ENCODE measurements around the gene AMER1.
"Not testable (repeated sequence)": the region's sequence is repeated elsewhere in the genome, so short reads cannot be mapped to it uniquely, and the experiment has no call there.

Gene AMER1

GRCh38 chrX:64205441-64205734 lies at the start of gene AMER1:
TSS of gene AMER1 (minus strand) at chrX:64205708. CDS start at chrX:64193286, 12,422 bp downstream.
- DNase-seq: peak; percentile 49

DNA sequence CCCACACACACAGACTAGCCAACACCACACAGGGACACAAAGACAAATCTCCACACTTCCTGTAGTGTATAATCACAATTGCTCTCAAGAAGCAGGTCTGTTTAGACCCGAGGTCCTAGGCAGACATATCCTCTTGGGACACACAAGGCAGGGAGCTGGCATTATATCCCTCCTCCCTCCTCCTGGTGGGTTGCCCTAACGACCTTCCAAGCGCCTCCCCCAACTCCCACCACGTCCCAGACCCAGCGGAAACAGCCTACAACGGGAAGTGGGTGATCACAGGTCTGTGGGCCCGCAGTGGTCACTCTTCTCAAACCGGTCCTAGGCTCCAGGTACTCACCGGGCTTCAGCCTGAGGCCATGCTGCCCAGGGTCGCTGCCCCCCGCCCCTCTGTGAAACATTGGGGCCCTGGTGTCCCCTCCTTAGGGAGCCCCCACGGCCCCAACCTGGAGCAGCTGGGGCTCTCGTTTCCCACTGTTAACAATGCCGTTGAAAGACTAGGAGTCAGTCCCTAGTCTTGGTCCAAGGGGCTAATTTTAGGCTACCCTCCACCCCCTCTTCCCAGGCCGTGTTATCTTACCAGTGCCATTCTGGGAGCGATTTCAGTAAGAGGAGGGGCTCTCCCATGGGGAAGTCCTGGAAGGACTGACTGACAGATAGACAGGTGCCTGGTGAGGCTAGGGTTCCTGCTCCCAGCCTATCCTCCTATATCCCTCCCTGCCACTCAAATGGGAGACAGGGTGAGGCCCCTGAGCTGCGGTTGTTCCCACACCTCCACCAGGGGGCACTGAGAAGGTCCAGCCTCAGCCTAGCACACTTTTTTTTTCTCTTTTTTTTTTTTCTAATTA lies 24.8 kb upstream of the AMER1 start, which contains the start of gene ASB12:
ASB12 (minus strand) TSS at position 485 of the 848 bp plus-strand sequence. CDS start 4,957 bp downstream, outside the sequence.
- no peak for DNase-seq

DNA sequence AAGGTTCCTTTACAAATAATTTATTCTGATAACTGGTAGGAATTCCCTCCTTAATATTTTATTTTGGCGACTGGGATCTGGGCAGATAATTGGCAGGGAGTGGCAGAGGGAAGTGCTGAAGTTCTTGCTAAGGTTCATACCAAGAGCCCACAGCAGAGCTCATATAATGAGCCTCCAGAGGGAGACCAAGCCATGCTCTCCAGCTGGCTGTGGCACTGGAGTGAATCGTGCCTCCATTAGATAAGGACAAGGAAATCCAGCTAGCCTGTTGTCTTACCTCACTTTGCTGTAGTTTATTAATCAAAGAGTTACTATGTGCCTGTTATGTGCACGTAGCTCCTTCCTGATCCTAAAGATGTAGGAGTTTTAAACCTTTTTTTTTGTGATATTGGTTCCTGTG lies 23.6 kb upstream of the AMER1 start:
- DNase-seq: no peak

GRCh38 chrX:64218023-64218422 lies 12.5 kb upstream of the AMER1 start:
- no peak for DNase-seq

GRCh38 chrX:64213989-64214388 lies 8.5 kb upstream of the AMER1 start:
- not testable (repeated sequence) for DNase-seq

DNA sequence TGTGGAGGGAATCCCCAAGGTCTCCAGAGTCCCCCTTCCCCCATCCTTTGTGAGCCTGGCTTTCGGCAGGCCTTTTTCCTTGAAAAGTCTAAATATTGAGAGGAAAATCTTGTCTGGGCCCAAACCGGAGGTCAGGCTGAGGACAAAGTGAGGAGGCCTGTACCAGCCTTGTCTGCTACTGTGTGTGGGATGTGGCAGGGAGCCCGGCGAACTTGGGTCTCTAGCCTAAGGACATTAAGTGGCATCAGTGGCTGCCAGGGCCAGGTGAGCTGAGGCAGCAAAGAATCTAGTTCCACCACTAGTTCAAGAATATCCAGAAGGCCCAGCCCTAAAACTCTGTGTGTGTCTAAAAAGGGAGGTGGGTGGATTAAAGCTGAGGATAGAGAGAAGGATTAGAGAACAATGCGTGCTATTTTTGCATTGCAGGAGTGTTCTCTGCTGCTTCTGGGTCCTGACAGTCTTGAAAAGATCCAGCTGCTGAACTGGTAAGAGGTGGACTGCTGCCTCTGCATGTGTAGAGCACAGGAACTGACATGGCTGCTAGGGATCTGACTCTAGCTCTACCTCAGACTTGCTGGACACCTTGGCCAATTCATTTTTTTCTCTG lies 1.2 kb upstream of the AMER1 start:
- DNase-seq: no peak

DNA sequence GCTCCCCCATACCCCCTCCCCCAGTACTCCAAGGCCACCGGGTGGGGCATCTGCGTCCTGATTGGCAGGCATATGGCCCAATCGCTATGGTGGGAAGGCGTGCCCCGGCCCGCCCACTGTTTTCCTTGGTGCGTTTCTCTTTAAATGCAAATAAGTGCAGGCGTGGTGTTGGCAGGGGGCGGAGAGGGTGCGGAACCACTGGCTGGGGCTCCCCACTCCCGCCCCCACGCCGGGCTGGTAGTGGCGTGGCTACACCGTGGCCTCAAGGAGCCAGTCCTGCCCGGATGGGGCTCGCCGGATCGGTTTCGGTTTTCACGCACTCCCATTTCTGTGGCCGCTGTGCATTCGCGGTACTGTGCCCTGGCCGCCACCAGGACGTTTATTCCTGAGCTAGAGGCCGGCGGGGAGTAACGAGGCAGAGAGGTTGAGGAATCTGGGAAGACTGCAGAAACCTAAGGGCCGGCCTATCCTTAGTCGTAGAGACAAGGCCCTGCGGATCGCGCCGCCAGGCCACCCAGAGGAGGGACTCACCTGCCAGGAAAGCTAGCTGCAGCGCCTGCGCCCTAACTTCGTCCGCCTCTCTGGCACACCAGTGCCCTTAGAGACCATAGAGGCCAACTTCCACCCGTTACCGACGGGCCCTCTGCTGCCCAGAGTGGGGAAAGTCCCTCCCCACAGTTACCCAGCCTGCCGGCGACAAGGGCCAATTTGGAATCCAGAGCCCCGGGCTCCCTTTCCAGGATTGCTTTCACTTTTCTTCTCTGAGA lies 410 bp upstream of the AMER1 start:
- DNase-seq: peak; percentile 91

DNA sequence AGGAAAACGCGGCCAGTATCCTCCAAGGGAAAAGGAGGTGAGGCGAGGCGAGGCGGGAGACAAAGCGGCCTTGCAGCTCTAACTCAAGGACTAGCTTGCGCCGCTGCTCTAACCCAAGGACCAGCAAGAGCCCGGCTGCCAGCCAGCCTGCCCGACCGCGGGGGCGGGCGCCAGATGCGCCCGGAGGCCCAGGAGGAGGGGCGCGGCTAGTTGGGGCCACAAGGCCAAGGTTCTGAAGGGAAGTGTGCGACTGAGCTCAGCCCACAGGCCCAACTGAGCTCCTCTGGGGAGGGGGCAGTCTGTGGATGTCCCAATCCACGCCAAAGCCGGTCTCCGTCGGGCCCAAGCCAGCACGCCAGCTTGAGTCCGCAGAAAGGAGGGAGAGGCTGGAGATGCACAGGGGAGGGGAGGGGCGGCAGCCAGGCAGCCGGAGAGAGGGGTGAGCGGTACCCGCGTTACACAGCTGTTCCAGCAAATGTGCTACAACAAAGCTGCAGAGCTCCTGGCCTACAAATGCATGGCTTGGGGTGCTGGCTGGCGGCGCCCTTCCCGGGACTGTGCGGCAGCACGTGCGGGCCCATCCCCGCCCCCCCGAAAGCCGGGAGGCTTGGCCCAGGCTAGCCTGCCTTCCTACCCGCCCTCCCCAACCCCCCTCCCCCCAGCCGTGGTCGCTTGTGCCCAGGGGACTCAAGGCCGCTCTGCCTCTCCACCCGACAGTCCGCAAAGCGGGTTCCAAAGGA lies 637 bp downstream of the AMER1 start:
- DNase-seq: peak; percentile 1

GRCh38 chrX:64204252-64204651 lies 1.3 kb downstream of the AMER1 start:
- DNase-seq: no peak

DNA sequence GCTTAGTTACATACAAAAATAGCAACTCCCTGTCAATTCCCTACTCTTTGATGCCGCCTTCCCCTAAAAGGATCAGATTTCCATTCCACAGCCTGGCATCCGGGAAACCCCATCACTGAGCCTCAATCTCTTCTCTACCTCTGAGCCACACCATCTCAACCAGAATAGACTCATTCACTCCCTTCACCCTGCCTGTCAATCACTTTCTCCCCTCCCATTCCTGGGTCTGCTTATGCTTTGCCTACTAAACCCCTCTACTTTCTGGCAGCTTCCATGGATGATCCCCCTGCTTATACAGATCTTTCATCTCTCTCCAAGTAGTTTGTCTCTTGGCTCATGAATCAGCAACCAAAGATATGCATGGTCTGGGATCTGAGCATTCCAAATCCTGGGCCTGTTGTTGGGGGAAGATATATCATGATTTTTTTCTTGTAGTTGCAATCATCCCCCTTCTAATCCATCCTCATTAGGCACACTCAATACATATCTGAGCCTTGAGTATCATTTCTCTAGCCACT lies 2.6 kb downstream of the AMER1 start:
- no peak for DNase-seq

DNA sequence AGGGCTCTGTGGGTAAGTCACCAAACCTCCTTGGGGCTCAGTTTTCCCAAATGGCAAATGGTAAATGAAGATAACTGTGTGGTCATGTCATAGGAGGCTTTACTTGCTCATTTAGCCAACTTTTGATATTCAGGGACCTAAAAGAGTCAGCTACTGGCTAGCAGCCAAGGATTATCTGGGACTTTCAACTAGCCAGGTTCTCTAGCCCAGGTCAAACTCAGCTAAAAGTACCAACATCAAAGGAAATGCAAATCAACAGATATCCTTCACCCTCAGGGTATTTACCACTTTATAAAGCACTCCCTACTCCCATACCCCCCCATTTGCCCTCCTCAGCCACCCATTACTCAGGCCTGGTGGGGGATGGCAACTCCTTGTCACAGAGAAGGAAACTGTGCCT lies 7.5 kb downstream of the AMER1 start:
- no peak for DNase-seq

GRCh38 chrX:64196606-64197005 lies 8.9 kb downstream of the AMER1 start:
- no peak for DNase-seq

DNA sequence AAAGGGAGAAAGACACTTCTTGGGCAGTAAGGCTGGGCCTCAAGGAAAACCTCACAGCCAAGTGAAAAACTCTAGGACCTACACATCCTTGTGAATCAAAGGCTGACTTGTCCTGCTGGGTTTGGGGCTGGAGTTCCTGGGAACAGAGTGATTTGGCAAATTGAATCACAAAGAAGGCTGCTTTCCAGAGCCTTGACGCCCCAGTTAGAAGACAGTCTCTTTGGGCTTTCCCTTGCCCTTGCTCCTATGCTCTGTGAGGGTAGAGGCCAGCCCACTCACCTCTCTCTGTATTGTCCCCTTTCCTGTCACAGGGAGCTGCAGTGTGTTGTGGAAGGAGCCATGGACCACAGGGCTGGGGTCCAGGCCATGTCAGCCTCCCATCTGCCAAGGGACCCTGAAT lies 9.6 kb downstream of the AMER1 start:
- DNase-seq: no peak

- no peak for DNase-seq
These were observed 12.8 kb downstream of the AMER1 start for GRCh38 chrX:64192673-64193072.

GRCh38 chrX:64192040-64192439 lies 13.5 kb downstream of the AMER1 start:
- no peak for DNase-seq

GRCh38 chrX:64191281-64192010 lies 14.1 kb downstream of the AMER1 start:
- DNase-seq: no peak

- DNase-seq: no peak
These were observed 15.3 kb downstream of the AMER1 start for GRCh38 chrX:64190136-64190740.

DNA sequence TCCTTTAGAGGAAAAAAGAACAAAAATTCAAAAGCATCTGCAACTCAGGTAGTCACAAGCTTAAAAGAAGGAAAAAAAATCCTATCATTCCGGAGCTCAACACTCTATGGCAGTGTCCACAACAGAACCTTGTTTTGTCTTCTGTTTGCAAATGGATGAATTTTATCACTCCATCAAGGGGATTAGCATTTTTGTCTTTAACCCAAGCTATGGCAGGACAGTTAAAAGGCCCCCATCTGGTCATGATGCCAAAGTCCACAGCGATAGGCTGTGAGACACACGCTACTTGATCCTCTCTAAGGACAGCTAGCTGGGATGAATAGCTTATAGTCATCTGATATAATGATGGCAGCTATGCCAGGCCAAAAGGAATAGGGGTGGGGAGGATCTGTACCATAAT lies 16.6 kb downstream of the AMER1 start:
- no peak for DNase-seq

DNA sequence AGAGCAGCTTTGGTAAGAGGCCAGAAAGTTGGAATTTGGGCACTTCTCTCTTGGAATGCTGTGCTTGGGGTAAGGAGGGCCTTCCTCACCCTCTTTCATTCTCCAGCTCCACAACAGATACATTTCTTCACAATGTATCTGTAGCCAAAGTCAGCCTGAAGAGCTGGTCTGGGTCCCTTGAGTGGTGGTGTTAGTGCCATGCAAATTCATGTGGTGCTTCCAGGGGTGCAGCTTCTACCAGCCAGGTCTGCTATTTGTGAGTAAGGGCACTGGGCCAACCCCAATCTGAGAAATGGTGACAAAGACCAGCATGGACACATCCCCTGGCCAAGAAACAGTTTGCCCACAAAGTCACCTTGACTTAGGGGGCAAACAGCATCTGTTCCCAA lies 17.8 kb downstream of the AMER1 start:
- no peak for DNase-seq

DNA sequence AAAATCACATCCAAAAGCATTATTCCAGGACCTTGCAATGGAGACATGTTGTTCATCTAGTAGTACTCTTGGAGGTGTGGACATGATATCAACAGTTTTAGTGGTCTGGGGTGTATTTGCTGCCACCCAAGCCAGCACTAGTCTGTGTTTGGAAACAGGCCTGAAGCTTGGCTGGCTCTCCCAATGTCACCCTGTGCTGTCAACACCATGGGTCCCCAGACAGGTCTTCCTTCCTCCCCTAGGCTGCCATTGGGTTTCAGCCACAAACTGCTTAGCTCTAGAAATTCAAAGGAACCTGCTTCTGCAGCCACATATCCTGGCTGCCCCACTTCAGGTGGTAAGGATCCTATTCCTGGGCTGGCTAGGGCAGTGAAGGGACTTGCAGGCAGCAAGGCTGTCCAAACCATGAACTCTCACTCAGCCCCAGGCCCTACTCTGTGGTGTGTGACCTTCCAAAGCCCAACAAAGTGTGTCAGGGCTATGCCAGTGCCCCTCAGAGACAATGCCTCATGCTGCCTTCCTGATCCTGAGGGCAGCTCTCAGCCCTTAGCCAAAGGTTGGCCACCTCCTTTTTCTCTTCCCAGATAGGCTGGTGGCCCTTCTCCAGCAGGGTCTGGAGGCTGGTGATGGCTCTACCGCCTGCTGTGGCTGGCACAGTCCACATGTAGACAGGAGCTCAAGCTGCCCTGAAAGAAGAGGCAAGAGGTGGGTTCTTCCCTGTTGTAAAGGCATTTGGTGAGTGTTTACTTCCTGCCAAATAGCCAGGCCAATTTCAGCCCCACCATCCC lies 18.3 kb downstream of the AMER1 start:
- no peak for DNase-seq

GRCh38 chrX:64184396-64184795 lies 21.1 kb downstream of the AMER1 start:
- DNase-seq: no peak
